Gastrocnemius medialis (tissue), 4 donors: ENCODE data around the gene CCM2. TPM values are rescaled to one million over a fixed set of nuclear protein-coding genes. Genes with fewer than 3 reads are reported as not detected.

Source experiments
- ATAC-seq, 2 donors: fragments of 150-250 bp; one replicate each; pipeline ENCODE4 v1.9.1; 2016
- DNase-seq, 2 donors: peaks; one replicate each; pipeline ENCODE4 v3.0.0-alpha.2; 2019
- H3K27ac ChIP-seq, 4 donors: fragments of 200-600 bp; sonication (generic); 1 replicate in 1 of 4; 2 replicates in 3 of 4; pipeline ENCODE4 v1.5.1; 2016 to 2018; ENCODE audit warnings: mild to moderate bottlenecking in 2 of 4, moderate library complexity in 1 of 4
- H3K27me3 ChIP-seq, 3 donors: fragments of 200-600 bp; sonication (generic) in 2 of 3; 1 replicate in 1 of 3; 2 replicates in 2 of 3; pipeline versions ENCODE4 v1.5.1 to v1.6.0; 2016 to 2019; ENCODE audit warnings: mild to moderate bottlenecking in 1 of 3, moderate library complexity in 1 of 3
- H3K36me3 ChIP-seq, 2 donors: fragments of 200-600 bp; sonication (generic) in 1 of 2; one replicate each; pipeline ENCODE4 v1.5.1; 2017 to 2018
- H3K4me1 ChIP-seq, 2 donors: fragments of 200-600 bp; sonication (generic) in 1 of 2; one replicate each; pipeline ENCODE4 v1.5.1; 2016 to 2017; ENCODE audit warnings: mild to moderate bottlenecking in 2 of 2
- H3K4me3 ChIP-seq, 4 donors: fragments of 200-600 bp; sonication (generic) in 3 of 4; 1 replicate in 1 of 4; 2 replicates in 3 of 4; pipeline ENCODE4 v1.5.1; 2016 to 2019; ENCODE audit warnings: mild to moderate bottlenecking in 2 of 4
- H3K9me3 ChIP-seq, 3 donors: fragments of 200-600 bp; sonication (generic) in 2 of 3; 1 replicate in 1 of 3; 2 replicates in 2 of 3; pipeline ENCODE4 v1.5.1; 2016 to 2019
- CTCF ChIP-seq, 5 experiments: fragments of 450-650 bp in 3 of 5; fragments of 200-600 bp in 2 of 5; sonication (generic) in 2 of 5; IDR thresholded peaks in 4 of 5; conservative IDR thresholded peaks in 1 of 5; 1 replicate in 4 of 5; 2 replicates in 1 of 5; pipeline ENCODE4 v1.5.1; 2016 to 2019; ENCODE audit warnings: antibody characterized with exemption in 5 of 5, mild to moderate bottlenecking in 3 of 5, moderate library complexity in 3 of 5
- POLR2A ChIP-seq, 2 donors: fragments of 450-650 bp; IDR thresholded peaks; one replicate each; pipeline ENCODE4 v1.6.1; 2017; ENCODE audit warnings: antibody characterized with exemption in 2 of 2, mild to moderate bottlenecking in 2 of 2, moderate library complexity in 2 of 2
- in situ Hi-C, 4 donors: fragments of 200-750 bp; cut with MboI; loops; one replicate each; pipeline versions ENCODE4 v1.15.0 to v1.8.0; 2017; ENCODE audit warnings: low sequenced_read_pairs in 4 of 4
- intact Hi-C: fragments of 100-400 bp; cut with DNase I; formaldehyde crosslinking; loops from one replicate; pipeline ENCODE4 v1.15.1; 2023; ENCODE audit warnings: low total_unique reads
- total RNA-seq, 4 donors: library from RNA; depleted of rRNA; stranded (reverse); fragments of >200 nt; gene quantifications; one replicate each; pipeline versions ENCODE4 v1.1.0 to v1.2.3, GENCODE V29; 2016

Gene CCM2
- total RNA-seq, 4 donors from 2014 or later = 37.7 to 61.8 (median 47.4) TPM

- H3K36me3 ChIP-seq = peaks cover 5 to 96% of the 10 kb centered on the region in 2 donors
- intact Hi-C loops = no loop called here
- ATAC-seq (peak; percentile 76 to 83), DNase-seq (peak; percentile 37 to 72)
- in situ Hi-C loops = loop anchor here (10.0 to 25.0 kb wide), 2 partner anchors 109 to 517 kb away; partner anchors contain the start of gene TMED4 (in 4 of the 4)
- no peaks in the 10 kb centered on the region for H3K9me3 ChIP-seq
- H3K27me3 ChIP-seq = no peaks in the 10 kb centered on the region
- no peak for TF ChIP-seq CTCF (IDR thresholded peaks at IDR 0.05 in 4 of 5, conservative IDR thresholded peaks at IDR 0.05 in 1 of 5)
- TF ChIP-seq POLR2A (IDR thresholded peaks at IDR 0.05) = no peak
- H3K4me1 ChIP-seq = peaks cover 25 to 34% of the 10 kb centered on the region in 2 donors
- H3K4me3 ChIP-seq = no peak overlapping the region
- H3K27ac ChIP-seq = peak overlapping the region; percentile 64 to 76 (median 68)
Measured at GRCh38 chr7:45103958-45104843, 104.2 kb downstream of the CCM2 start.

- no peak for ATAC-seq
- intact Hi-C loops = no loop called here
- Histone ChIP-seq H3K27ac (peak overlapping the region; percentile 48 to 69 (median 61)), H3K27me3 (no peaks in the 10 kb centered on the region), H3K4me3 (no peak overlapping the region), H3K4me1 (peaks cover 31 to 36% of the 10 kb centered on the region in 2 donors), H3K9me3 (no peaks in the 10 kb centered on the region), H3K36me3 (peaks cover 5 to 88% of the 10 kb centered on the region in 2 donors)
- no peak for DNase-seq
- in situ Hi-C loops = loop anchor here (10.0 to 25.0 kb wide), 2 partner anchors 110 to 518 kb away; partner anchors contain the start of gene TMED4 (in 4 of the 4)
- TF ChIP-seq CTCF (IDR thresholded peaks at IDR 0.05 in 4 of 5, conservative IDR thresholded peaks at IDR 0.05 in 1 of 5) (no peak), POLR2A (IDR thresholded peaks at IDR 0.05) (no peak)
Measured at GRCh38 chr7:45104844-45105587, 105.0 kb downstream of the CCM2 start.

GRCh38 chr7:45105588-45106188, 105.7 kb downstream of the CCM2 start:
- intact Hi-C loops (no loop called here), in situ Hi-C loops (loop anchor here (10.0 to 25.0 kb wide), 2 partner anchors 111 to 518 kb away; partner anchors contain the start of gene TMED4 (in 4 of the 4))
- Histone ChIP-seq H3K36me3 (peaks cover 5 to 81% of the 10 kb centered on the region in 2 donors), H3K27me3 (no peaks in the 10 kb centered on the region), H3K27ac (peak overlapping the region; percentile 48 to 69 (median 61)), H3K4me1 (peaks cover 38% of the 10 kb centered on the region in 2 donors), H3K4me3 (no peak overlapping the region), H3K9me3 (no peaks in the 10 kb centered on the region)
- ATAC-seq = peak; percentile 60 to 66
- TF ChIP-seq POLR2A (IDR thresholded peaks at IDR 0.05) (no peak), CTCF (IDR thresholded peaks at IDR 0.05 in 4 of 5, conservative IDR thresholded peaks at IDR 0.05 in 1 of 5) (no peak)
- DNase-seq = peak in 1 of 2 donors; percentile 54

- H3K4me3 ChIP-seq = no peak overlapping the region
- intact Hi-C loops = no loop called here
- TF ChIP-seq POLR2A (IDR thresholded peaks at IDR 0.05) (no peak), CTCF (IDR thresholded peaks at IDR 0.05 in 4 of 5, conservative IDR thresholded peaks at IDR 0.05 in 1 of 5) (no peak)
- H3K9me3 ChIP-seq = no peaks in the 10 kb centered on the region
- DNase-seq (no peak), ATAC-seq (no peak)
- peak overlapping the region in 1 of 4 donors; percentile 69 for H3K27ac ChIP-seq
- peaks cover 41% of the 10 kb centered on the region in 2 donors for H3K4me1 ChIP-seq
- no peaks in the 10 kb centered on the region for H3K27me3 ChIP-seq
- in situ Hi-C loops = loop anchor here (10.0 to 25.0 kb wide), 2 partner anchors 112 to 520 kb away; partner anchors contain the start of gene TMED4 (in 4 of the 4)
- H3K36me3 ChIP-seq = peaks cover under 1 to 70% of the 10 kb centered on the region in 2 donors
Measured at GRCh38 chr7:45106820-45107219, 106.8 kb downstream of the CCM2 start.
